Measurements from ENCODE around the gene GNAT2. TPM values are rescaled to one million over a fixed set of nuclear protein-coding genes. Genes with fewer than 3 reads are reported as not detected.

GNAT2 gene
- total RNA-seq, 1 experiment from 2014 or later = not detected

GRCh38 chr1:109578947-109579443 is 40.4 kb downstream of the GNAT2 start:
- ChIA-PET CTCF (no interaction called here), POLR2A (no interaction called here)
- Mint-ChIP-seq H3K4me3 (no peak overlapping the region), H3K27me3 (ENCODE audit: low read depth) (no peaks in the 10 kb centered on the region), H3K9me3 (no peaks in the 10 kb centered on the region), H3K4me1 (no peaks in the 10 kb centered on the region), H3K27ac (no peak overlapping the region), H3K36me3 (peaks cover 38% of the 10 kb centered on the region)
- ATAC-seq = no peak
- TF ChIP-seq ZNF317 (CRISPR knock-in tag; IDR thresholded peaks at IDR 0.05; ENCODE audit: borderline replicate concordance, low read depth) = no peak
- no peak for TF ChIP-seq USF2 (CRISPR knock-in tag; IDR thresholded peaks at IDR 0.05)
- TF ChIP-seq HMGXB4 (CRISPR knock-in tag; IDR thresholded peaks at IDR 0.05) = no peak
- TF ChIP-seq CREM (CRISPR knock-in tag; IDR thresholded peaks at IDR 0.05) = no peak
- no peak for TF ChIP-seq ZNF396 (CRISPR knock-in tag; IDR thresholded peaks at IDR 0.05; ENCODE audit: borderline replicate concordance)
- no peak for TF ChIP-seq JUN (CRISPR knock-in tag; IDR thresholded peaks at IDR 0.05)
- no peak for TF ChIP-seq NFATC4 (CRISPR knock-in tag; IDR thresholded peaks at IDR 0.05)
- no peak for TF ChIP-seq CTCF (IDR thresholded peaks at IDR 0.05)
- no peak for TF ChIP-seq FOXJ3 (CRISPR knock-in tag; IDR thresholded peaks at IDR 0.05; ENCODE audit: borderline replicate concordance)
- TF ChIP-seq IRF2 (CRISPR knock-in tag; IDR thresholded peaks at IDR 0.05; ENCODE audit: borderline replicate concordance, low read depth) = no peak
- no peak for DNase-seq (ENCODE audit: low spot score)

GRCh38 chr1:109573785-109574184 is 45.6 kb downstream of the GNAT2 start:
- Mint-ChIP-seq H3K36me3 (peaks cover 4% of the 10 kb centered on the region), H3K4me3 (no peak overlapping the region), H3K27ac (no peak overlapping the region), H3K4me1 (no peaks in the 10 kb centered on the region), H3K27me3 (ENCODE audit: low read depth) (no peaks in the 10 kb centered on the region), H3K9me3 (no peaks in the 10 kb centered on the region)
- DNase-seq (ENCODE audit: low spot score) = no peak
- ATAC-seq = no peak
- ChIA-PET CTCF (interaction anchor here (1.9 kb wide), 1 partner anchor 66 kb away, joined by 4 read pairs; no protein-coding TSS in a partner anchor), POLR2A (no interaction called here)
- TF ChIP-seq ESRRA (CRISPR knock-in tag; IDR thresholded peaks at IDR 0.05; ENCODE audit: borderline replicate concordance) = no peak
- no peak for TF ChIP-seq JAZF1 (CRISPR knock-in tag; IDR thresholded peaks at IDR 0.05)

GRCh38 chr1:109570414-109570813 is 49.0 kb downstream of the GNAT2 start:
- H3K27me3 Mint-ChIP-seq (ENCODE audit: low read depth) = no peaks in the 10 kb centered on the region
- H3K27ac Mint-ChIP-seq = no peak overlapping the region
- no peak overlapping the region for H3K4me3 Mint-ChIP-seq
- ChIA-PET CTCF (interaction anchor here (0.5 to 1.4 kb wide), 9 partner anchors 12 to 76 kb away, joined by 3 to 8 read pairs (median 3); partner anchors contain the start of gene CYB561D1), POLR2A (interaction anchor here (1.3 kb wide), 1 partner anchor 22 kb away, joined by 3 read pairs; the partner anchor contains the start of gene GNAI3)
- H3K9me3 Mint-ChIP-seq = no peaks in the 10 kb centered on the region
- H3K36me3 Mint-ChIP-seq = no peaks in the 10 kb centered on the region
- DNase-seq (ENCODE audit: low spot score) (no peak), ATAC-seq (peak; percentile 74)
- H3K4me1 Mint-ChIP-seq = peaks cover 7% of the 10 kb centered on the region
- no peak for TF ChIP-seq PREB (CRISPR knock-in tag; IDR thresholded peaks at IDR 0.05; ENCODE audit: borderline replicate concordance)
- TF ChIP-seq STAT6 (CRISPR knock-in tag; conservative IDR thresholded peaks at IDR 0.05; ENCODE audit: low read depth) = no peak
- TF ChIP-seq ATF3 (CRISPR knock-in tag; conservative IDR thresholded peaks at IDR 0.05) = no peak
- no peak for TF ChIP-seq MAX (CRISPR knock-in tag; IDR thresholded peaks at IDR 0.05)
- no peak for TF ChIP-seq TCF7 (CRISPR knock-in tag; IDR thresholded peaks at IDR 0.05; ENCODE audit: low read depth)
- no peak for TF ChIP-seq TP53 (CRISPR knock-in tag; IDR thresholded peaks at IDR 0.05)
- no peak for TF ChIP-seq OVOL2 (CRISPR knock-in tag; IDR thresholded peaks at IDR 0.05; ENCODE audit: borderline replicate concordance)
- TF ChIP-seq FOXP1 (CRISPR knock-in tag; IDR thresholded peaks at IDR 0.05; ENCODE audit: borderline replicate concordance) = no peak
- TF ChIP-seq ATF6 (CRISPR knock-in tag; IDR thresholded peaks at IDR 0.05) = no peak

All from WTC11 (cell line).